Upper lobe of left lung (tissue), 6 donors: Measurements from ENCODE around the gene RRAS2. TPM values are rescaled to one million over a fixed set of nuclear protein-coding genes. Genes with fewer than 3 reads are reported as not detected.
"Not testable (repeated sequence)": the region's sequence is repeated elsewhere in the genome, so short reads cannot be mapped to it uniquely, and the experiment has no call there.

Source experiments
- ATAC-seq, 2 donors: fragments of 200-7000 bp; cut with Tn5 transposase; one replicate each; pipeline ENCODE4 v1.9.1; 2022; ENCODE audit warnings: mild to moderate bottlenecking in 2 of 2, moderate library complexity in 2 of 2; ENCODE audit not compliant: low FRiP score in 2 of 2
- DNase-seq, 2 donors: peaks; one replicate each; pipeline ENCODE4 v3.0.0-alpha.2; 2019 to 2020
- H3K27ac ChIP-seq, 4 donors: fragments of 200-600 bp; sonication (generic); one replicate each; pipeline ENCODE4 v1.5.1; 2016 to 2019
- H3K27me3 ChIP-seq, 4 donors: fragments of 200-600 bp; sonication (generic); one replicate each; pipeline ENCODE4 v1.5.1; 2017 to 2019
- H3K36me3 ChIP-seq, 4 donors: fragments of 200-600 bp; sonication (generic); one replicate each; pipeline ENCODE4 v1.5.1; 2016 to 2019
- H3K4me1 ChIP-seq, 4 donors: fragments of 200-600 bp; sonication (generic); one replicate each; pipeline ENCODE4 v1.5.1; 2018 to 2019
- H3K4me3 ChIP-seq, 4 donors: fragments of 200-600 bp; sonication (generic); one replicate each; pipeline ENCODE4 v1.5.1; 2017 to 2019; ENCODE audit warnings: mild to moderate bottlenecking in 2 of 4, moderate library complexity in 1 of 4
- H3K9me3 ChIP-seq, 4 donors: fragments of 200-600 bp; sonication (generic); one replicate each; pipeline ENCODE4 v1.5.1; 2018 to 2019
- CTCF ChIP-seq, 6 experiments: fragments of 450-650 bp in 4 of 6; fragments of 200-600 bp in 2 of 6; sonication (generic) in 2 of 6; IDR thresholded peaks; one replicate each; pipeline ENCODE4 v1.5.1; 2016 to 2019; ENCODE audit warnings: antibody characterized with exemption in 6 of 6
- EP300 ChIP-seq, 4 donors: sonication (generic); formaldehyde crosslinking; IDR thresholded peaks; one replicate each; pipeline ENCODE4 v1.5.1; 2017; ENCODE audit warnings: antibody characterized with exemption in 4 of 4, control low read depth in 2 of 4
- POLR2A ChIP-seq, 4 donors: fragments of 450-650 bp; IDR thresholded peaks; one replicate each; pipeline ENCODE4 v1.5.1; 2016 to 2017; ENCODE audit warnings: antibody characterized with exemption in 4 of 4, mild to moderate bottlenecking in 2 of 4
- POLR2AphosphoS5 ChIP-seq, 2 donors: sonication (generic); formaldehyde crosslinking; IDR thresholded peaks; one replicate each; pipeline ENCODE4 v1.5.1; 2017; ENCODE audit warnings: antibody characterized with exemption in 2 of 2
- WGBS, 2 donors: methylation state at CpG; one replicate each; pipeline ENCODE4 v1.1.5; 2017 to 2018; 5-methylcytosine and 5-hydroxymethylcytosine counted together
- total RNA-seq, 6 donors: library from RNA; depleted of rRNA in 4 of 6; stranded (reverse); fragments of >200 nt in 4 of 6; gene quantifications; one replicate each; pipeline versions ENCODE4 v1.1.0 to v1.2.1, GENCODE V29; 2016 to 2021
- donor health status: DM: no; HTN: no; CAD: no; lungs with moderate emphysema.
- donor health status: DM: no; HTN: yes; CAD: no; lungs with severe emphysema.

Gene RRAS2
- total RNA-seq, 6 donors from 2014 or later: 23.0 to 70.4 (median 40.2) TPM

- no peaks in the 10 kb centered on the region for H3K27me3 ChIP-seq
- H3K36me3 ChIP-seq: no peaks in the 10 kb centered on the region
- no peak for DNase-seq
- no peaks in the 10 kb centered on the region for H3K9me3 ChIP-seq
- 31 to 49% methylated on average over 2 of the region's 2 CpGs for WGBS, 2 donors
- TF ChIP-seq POLR2A (IDR thresholded peaks at IDR 0.05): no peak
- no peak for TF ChIP-seq POLR2AphosphoS5 (IDR thresholded peaks at IDR 0.05)
- TF ChIP-seq EP300 (IDR thresholded peaks at IDR 0.05): no peak
- no peak for TF ChIP-seq CTCF (IDR thresholded peaks at IDR 0.05)
- ATAC-seq: no peak
- peaks cover 7 to 17% (median 13%) of the 10 kb centered on the region in 4 donors for H3K4me1 ChIP-seq
- peak overlapping the region in 1 of 4 donors; percentile 27 for H3K27ac ChIP-seq
- H3K4me3 ChIP-seq: no peak overlapping the region
These were observed 103.8 kb downstream of the RRAS2 start for GRCh38 chr11:14255238-14255534.

GRCh38 chr11:14254533-14255237 lies 104.3 kb downstream of the RRAS2 start:
- H3K36me3 ChIP-seq: no peaks in the 10 kb centered on the region
- no peak for ATAC-seq
- H3K4me1 ChIP-seq: peaks cover 7 to 17% (median 13%) of the 10 kb centered on the region in 4 donors
- DNase-seq: no peak
- H3K27ac ChIP-seq: peak overlapping the region; percentile 15 to 58 (median 32)
- H3K4me3 ChIP-seq: no peak overlapping the region
- 85% methylated on average over 4 to 13 of the region's 13 CpGs for WGBS, 2 donors
- no peaks in the 10 kb centered on the region for H3K9me3 ChIP-seq
- no peaks in the 10 kb centered on the region for H3K27me3 ChIP-seq
- no peak for TF ChIP-seq EP300 (IDR thresholded peaks at IDR 0.05)
- no peak for TF ChIP-seq POLR2AphosphoS5 (IDR thresholded peaks at IDR 0.05)
- TF ChIP-seq CTCF (IDR thresholded peaks at IDR 0.05): no peak
- TF ChIP-seq POLR2A (IDR thresholded peaks at IDR 0.05): no peak

GRCh38 chr11:14253840-14254239 lies 105.1 kb downstream of the RRAS2 start:
- 50 to 55% methylated on average over 5 of the region's 5 CpGs for WGBS, 2 donors
- Histone ChIP-seq H3K36me3 (no peaks in the 10 kb centered on the region), H3K27me3 (no peaks in the 10 kb centered on the region), H3K4me1 (peaks cover 7 to 22% (median 12%) of the 10 kb centered on the region in 4 donors), H3K27ac (peak overlapping the region in 3 of 4 donors; percentile 6 to 69 (median 26)), H3K9me3 (no peaks in the 10 kb centered on the region), H3K4me3 (no peak overlapping the region)
- ATAC-seq (peak; percentile 26 to 45), DNase-seq (no peak)
- no peak for TF ChIP-seq CTCF (IDR thresholded peaks at IDR 0.05)
- no peak for TF ChIP-seq POLR2A (IDR thresholded peaks at IDR 0.05)
- peak in 3 of 4 donors; percentile 44 to 83 (median 48) for TF ChIP-seq EP300 (IDR thresholded peaks at IDR 0.05)
- peak; percentile 86 to 96 for TF ChIP-seq POLR2AphosphoS5 (IDR thresholded peaks at IDR 0.05)

GRCh38 chr11:14253421-14253820 lies 105.6 kb downstream of the RRAS2 start:
- Histone ChIP-seq H3K4me3 (no peak overlapping the region), H3K27ac (peak overlapping the region in 2 of 4 donors; percentile 6 to 69), H3K9me3 (no peaks in the 10 kb centered on the region), H3K27me3 (no peaks in the 10 kb centered on the region), H3K4me1 (peaks cover 7 to 26% (median 13%) of the 10 kb centered on the region in 4 donors), H3K36me3 (no peaks in the 10 kb centered on the region)
- DNase-seq (no peak), ATAC-seq (no peak)
- no peak for TF ChIP-seq EP300 (IDR thresholded peaks at IDR 0.05)
- no peak for TF ChIP-seq POLR2A (IDR thresholded peaks at IDR 0.05)
- TF ChIP-seq POLR2AphosphoS5 (IDR thresholded peaks at IDR 0.05): no peak
- no peak for TF ChIP-seq CTCF (IDR thresholded peaks at IDR 0.05)
- WGBS, 2 donors: 50 to 67% methylated on average over 1 to 2 of the region's 2 CpGs

GRCh38 chr11:14252501-14252900 lies 106.5 kb downstream of the RRAS2 start:
- DNase-seq, H3K9me3 ChIP-seq, H3K27me3 ChIP-seq, ATAC-seq, H3K36me3 ChIP-seq, H3K4me3 ChIP-seq: not testable (repeated sequence)
- WGBS, 2 donors: 97 to 100% methylated on average over 5 to 10 of the region's 12 CpGs
- Histone ChIP-seq H3K4me1 (peaks cover 7 to 18% (median 12%) of the 10 kb centered on the region in 4 donors), H3K27ac (peak overlapping the region in 1 of 4 donors; percentile 69)
